GM21723 (cell line): Measurements from ENCODE around the gene CCDC70.

Source experiments
- ATAC-seq: cut with Tn5 transposase; IDR thresholded peaks from one replicate; pipeline ENCODE4 v1.9.1; 2021; ENCODE audit warnings: mild to moderate bottlenecking, moderate library complexity; ENCODE audit not compliant: unreplicated experiment

The CCDC70 gene

DNA sequence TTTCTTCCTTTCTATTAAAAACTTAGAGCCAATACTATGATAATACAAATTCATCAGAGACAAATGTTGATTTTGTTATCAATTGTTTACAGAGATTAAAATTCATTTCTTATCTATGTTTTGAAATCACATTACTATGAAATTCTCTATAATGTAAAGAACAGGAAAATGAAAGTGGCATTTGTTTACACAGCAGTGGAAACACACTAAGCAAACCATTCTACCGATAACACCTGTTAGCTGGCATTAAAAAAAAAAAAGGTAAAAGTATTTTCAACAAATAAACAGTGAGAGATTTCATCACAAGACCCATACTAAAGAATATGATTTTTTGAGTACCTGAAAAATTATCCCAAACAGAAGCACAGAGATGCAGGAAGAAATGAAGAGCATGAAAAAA, 4.8 kb upstream of the CCDC70 start:
- no peak for ATAC-seq

DNA sequence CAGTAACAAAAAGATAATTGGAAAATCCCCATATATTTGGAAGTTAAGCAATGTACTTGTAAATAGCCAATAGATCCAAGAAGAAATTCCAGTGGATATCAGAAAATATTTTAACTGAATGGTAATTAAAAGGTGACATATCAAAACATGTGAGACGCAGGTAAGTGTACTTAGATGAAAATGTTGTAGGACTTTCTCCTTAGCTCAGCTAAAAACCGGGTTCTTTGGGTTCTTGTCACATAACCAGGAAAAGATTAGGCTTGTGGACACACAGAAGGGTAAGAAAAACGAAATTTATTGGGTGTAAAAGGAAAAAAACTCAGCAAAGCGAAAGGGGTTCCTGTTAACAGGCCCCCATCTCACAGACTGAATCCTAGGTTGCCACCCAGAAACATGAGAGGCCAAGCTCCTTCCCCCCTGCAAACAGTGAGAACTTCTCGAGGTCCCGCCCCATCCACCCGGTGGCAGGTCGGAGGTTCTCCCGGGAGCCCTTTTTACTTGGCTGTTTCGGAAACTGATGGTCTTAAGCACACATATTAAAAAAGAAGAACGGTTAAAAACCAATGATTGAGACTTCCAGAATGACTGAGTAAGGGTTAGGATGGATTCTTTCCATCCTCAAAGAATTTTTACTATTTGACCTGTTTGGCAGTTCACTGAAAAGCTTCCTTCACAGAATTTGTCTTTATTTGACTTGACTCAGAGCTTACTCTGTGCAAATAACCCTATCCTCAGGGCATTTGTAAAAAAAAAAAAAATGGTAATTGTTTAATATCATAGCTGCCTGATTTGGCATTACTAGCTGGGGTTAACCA, 3.1 kb upstream of the CCDC70 start:
- no peak for ATAC-seq

DNA sequence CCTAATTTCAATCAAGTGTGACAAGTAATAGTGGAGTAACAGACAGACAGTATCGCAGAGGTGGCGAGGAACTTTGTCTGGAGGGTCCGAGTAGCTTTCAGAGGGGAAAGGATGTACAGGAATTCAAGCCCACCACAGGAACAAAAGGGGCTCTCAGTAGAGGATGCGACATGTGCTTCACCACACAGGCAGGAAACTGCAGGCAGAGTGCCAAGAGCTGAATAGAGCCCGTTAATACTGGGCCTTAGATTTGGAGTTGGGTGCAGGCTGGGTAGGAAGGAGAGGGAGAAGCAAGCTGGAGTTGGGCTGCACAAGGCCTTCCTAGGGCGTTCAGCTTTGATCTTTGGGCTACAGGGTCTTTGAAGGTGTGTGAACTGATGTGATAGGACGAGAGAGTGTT, 1.2 kb downstream of the CCDC70 start:
- no peak for ATAC-seq

DNA sequence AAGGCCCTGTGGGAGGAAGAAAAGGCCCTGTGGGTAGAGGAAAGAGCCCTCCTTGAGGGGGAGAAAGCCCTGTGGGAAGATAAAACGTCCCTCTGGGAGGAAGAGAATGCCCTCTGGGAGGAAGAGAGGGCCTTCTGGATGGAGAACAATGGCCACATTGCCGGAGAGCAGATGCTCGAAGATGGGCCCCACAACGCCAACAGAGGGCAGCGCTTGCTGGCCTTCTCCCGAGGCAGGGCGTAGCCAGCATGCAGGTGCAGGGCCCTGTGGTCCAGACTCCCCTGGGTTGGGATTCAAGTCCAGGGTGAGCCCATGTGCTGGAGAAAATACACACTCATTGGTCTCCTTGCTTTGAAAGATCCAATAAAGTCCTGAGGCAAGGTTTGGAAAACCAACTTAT, 4.1 kb downstream of the CCDC70 start:
- ATAC-seq, result no peak

DNA sequence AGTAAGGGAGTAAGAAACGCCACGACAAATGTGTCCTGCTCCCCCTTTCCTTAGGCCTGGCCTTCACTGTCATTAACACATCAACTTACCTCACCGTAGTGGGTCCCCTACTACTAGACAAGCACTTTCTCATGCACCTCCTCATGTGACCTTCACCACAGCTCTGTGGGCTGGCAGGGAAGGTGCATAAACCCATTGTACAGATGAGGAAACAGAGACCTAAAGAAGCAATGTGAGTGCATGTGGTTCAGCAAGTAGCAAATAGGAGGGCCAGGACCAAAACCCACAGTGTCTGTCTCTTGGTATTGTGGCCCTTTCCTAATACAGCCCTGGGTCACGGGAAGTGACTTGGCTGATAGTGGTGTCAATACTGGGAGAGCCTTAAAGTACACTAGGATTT, 5.3 kb downstream of the CCDC70 start:
- ATAC-seq, result no peak

DNA sequence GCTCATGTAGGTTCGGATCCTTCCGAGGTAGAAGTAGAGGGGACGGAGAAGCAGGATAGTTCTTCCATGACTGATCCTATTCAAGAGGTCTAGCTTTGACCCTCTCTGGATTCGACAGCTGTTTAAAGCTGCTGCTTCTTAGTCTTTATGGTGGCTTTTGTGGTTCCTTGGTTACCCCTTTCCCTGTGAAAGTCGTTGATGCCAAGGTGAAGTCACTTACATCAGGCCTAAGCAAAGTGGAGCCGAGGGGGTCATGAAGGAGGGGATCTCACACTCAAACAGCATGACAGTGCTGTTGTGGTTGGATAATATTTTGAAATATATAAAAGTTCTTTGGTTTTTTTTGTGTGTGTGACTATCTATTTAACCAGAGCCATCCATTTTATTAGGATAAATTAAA, 8.1 kb downstream of the CCDC70 start:
- ATAC-seq, result no peak

DNA sequence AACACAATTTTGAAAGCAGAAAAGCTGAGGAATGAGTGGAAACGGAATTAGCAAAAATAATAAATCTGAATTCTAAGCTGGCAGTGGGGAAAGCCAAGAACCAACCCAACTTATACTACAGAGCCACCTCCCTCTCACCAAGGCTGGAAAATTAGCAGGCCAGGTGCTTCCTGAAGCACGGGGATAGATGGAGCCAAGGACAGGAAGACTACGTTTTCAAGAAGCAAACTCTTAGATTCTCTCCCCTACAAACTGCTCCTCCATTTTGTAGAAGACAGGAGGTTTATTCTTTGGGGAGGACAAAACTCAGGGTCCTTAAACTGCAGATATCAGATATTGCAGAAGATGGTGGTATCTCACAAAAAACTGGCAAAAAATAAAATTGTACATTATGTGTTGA, 8.8 kb downstream of the CCDC70 start:
- no peak for ATAC-seq

DNA sequence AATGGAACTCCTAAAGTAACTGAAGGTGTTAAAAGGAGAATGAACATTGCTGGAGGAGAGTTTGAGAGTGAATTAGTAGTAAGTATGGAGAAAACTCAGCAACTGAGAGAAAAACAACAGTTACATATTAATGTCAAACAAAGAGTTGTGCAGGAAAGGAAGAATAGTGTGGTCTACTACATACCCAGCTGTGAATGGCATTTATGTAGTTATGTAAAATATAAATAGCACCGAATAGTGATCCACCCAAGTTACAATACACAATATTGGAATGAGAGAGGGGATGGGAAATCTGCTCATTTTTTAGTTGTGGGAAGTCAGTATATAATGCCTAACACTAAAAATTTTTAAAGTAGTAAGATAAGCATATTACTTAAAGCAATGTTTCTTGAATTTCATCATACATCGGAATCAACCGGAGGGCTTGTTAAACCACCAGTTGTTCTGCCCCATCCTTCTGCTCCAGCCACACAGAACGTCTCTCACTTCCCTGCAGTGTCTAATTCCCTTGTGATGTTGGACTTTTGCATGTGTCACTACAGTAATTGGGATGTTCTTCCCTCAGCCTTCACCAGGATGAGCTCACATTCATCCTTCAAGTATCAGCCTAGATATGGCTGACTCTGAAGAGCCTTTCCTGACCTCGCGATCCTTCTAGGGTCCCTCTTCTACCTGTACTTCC, 11.5 kb downstream of the CCDC70 start:
- ATAC-seq, result no peak

DNA sequence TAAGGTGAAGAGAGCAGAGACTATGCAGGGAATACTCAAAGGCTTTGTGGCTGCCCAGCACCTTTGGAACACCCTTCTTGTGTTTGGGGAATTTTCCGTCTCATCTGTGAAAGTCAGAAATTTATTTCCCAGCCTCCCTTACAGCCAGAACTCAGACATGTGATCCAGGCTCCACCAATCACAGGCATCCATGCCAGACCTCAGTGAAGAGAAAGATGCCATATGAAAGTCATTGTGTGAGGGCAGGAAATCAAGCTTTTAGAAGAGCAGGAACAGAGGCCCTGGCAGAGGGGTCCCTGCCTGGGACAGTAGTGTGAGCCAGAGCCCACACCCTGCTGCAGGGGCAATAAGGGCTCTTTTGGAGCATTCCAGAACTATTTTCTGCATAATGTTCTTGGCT, 12.1 kb downstream of the CCDC70 start:
- ATAC-seq, result no peak

DNA sequence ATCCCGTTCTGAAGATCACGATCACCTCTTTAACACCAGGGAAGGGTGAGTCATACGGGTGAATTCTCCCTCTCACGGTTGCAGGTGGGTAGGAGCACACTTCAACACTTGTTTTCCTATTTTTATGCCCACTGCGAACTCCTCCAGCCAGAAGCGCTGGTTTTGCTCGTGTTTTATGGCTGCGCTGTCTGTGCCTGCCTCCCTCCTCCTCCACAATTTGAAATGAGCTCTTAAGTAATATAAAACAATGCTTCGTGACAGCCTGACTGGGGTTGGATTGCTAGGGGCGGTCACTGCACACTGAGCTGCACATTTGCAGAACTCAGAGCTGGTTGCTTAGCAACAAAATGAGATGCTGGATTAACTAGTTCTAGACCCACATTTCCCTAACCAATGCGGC, 12.9 kb downstream of the CCDC70 start:
- ATAC-seq, result no peak

DNA sequence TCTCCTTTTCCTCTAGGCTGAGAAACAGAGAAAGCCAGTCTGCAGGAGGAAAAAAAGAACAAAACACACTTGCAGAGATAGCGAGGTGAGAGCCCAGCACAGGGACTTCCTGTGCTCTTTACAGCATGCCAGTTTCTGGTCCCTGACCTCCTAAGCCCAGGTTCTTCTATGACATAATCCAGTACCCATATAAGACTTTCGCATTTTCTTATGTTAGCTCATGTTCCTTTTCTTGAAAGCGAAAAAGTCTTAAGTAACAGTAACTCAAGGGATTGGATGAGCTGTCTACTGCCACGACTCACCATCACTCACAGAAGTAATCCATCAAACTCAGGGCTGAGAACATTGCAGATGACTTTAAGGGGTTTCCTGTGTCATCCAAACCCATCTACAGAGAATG, 17.4 kb downstream of the CCDC70 start:
- ATAC-seq, result no peak

DNA sequence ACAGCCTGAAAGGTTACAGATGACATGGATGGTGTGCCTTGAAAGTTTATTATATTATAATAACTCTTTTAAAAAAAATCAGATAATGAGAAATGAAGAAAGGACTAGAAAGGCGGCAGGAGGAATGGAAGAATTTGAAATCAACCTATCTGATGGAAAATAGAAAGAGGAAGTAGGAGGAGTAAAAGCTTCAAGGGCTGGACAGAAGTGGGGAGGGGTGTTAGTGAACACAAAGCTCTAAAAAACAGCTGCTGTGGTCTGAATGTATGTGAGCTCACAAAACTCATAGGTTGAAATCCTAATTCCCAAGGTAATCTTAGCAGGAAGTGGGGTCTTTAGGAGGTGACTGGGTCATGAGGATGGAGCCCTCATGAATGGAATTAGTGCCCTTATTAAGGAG, 19.5 kb downstream of the CCDC70 start:
- no peak for ATAC-seq

DNA sequence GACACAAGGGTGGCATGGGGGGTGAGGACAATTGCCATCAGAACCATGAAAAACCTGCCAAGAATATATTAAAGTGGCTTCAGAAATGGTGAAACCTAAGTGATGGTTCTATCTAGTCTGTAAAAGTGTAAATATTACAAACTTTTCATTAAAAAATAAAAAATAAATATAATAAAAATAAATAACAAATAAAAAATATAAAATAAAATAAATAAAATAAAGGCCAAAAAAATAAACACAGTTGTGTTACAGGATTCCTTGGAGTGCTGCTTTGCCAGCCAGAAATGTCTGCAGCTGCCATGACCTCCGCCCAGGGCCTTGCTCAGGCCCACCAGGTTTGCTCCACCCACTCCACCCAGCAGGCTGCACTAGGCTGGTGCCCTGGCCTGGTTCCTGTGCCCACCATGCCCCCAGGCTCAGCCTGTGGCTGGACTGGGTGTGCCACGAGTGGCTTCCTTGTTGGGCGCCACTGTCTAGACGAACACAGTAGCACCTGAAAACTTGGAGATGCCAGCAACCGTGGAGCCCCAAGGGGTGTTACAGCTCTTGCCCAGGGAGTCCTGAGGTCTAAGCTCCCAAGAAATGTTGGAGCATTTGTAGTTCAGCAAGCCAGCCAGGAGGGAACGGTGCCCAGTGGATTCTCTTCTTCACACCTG, 20.9 kb downstream of the CCDC70 start:
- no peak for ATAC-seq

DNA sequence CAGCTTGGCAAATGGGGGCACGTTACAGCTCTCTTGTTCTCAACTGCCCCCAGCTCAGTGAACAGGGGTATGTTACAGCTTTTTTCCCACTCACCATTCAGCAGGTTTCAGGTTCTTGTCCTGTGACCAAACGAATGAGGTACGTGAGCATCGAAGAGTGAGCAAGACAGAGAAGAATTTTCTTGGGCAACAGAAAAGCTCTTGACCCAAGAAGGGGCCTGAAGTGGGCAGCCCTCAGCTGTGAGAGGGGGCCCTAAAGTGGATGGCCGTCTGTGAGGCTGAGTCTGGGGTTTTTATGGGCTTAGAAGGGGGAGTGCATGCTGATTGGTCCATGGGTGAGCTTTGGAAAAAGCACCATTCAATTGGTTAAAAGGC, 21.4 kb downstream of the CCDC70 start:
- no peak for ATAC-seq

DNA sequence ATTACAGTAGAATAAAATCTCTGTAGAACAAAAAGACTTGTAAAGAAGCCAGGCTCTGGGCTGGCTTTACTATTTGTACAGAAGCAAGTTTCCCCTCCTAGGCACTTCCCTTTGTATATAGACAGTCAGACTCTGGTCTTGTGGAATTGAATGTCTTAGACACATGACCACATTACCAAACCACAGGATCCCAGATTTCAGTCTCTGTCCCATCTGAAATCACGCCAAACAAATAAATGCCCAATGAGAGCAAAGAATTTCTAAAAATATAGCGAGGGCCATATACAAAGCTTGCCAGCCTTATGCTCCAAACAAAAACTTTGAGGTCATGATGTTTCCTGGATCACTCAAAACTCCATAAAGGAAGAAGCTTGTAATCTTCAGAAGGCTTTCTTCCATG, 23.9 kb downstream of the CCDC70 start:
- ATAC-seq, result no peak

DNA sequence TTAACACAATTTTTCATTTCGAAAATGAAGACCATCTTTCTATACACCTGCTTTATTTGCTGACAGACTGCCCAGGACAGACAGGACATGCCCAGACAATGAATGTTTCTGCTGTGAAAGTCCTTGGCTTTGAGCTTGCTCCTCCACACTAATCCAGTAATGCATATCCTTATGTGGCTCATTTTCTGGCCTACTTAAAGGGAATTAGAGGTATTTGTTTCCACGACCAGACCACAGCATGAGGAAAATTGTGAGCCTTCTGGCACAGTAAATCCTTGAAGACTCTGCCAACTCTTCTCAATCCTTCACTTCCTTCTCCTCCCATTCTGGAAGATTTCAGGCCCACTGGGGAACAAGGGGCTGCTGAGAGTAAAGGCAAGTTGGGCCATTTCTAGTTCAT, 25.7 kb downstream of the CCDC70 start:
- no peak for ATAC-seq

DNA sequence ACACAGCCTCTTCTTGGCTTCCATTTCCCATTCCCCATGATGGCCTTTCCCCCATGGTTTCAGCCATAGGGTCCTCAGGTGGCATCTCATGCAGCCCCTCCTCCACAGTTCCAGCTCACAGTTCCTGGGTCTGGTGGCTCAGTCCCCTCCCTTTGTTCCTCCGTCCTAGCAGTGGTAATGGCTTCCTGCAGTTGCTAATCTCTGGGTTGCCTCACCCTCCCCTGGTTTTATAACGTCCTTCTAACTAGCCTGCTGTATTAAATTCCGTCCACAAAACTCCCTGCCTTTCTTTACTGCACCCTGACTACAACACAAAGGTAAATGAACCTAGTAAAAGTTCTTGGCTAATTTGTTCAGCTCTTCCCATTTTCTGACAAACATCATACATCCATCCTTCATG, 30.9 kb downstream of the CCDC70 start:
- ATAC-seq, result no peak

DNA sequence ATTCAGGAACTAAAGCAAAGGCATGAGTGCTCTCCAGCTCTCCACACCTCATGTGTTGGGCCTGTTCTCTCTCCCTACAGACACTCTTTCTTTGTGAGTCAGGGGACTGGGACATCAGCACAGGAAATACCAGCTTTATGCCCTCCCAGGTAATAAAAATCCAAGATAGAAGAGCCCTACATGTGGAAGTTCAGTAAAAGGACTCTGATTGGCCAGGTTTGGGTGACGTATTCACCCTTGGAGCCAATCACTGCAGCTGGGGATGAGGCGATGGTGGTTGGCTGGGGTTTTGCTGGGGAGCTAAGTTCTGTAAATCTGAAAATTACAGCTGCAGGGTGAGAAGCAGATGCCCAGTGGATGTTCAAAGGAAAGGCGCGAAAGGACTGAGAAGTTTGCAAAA, 32.5 kb downstream of the CCDC70 start:
- no peak for ATAC-seq

DNA sequence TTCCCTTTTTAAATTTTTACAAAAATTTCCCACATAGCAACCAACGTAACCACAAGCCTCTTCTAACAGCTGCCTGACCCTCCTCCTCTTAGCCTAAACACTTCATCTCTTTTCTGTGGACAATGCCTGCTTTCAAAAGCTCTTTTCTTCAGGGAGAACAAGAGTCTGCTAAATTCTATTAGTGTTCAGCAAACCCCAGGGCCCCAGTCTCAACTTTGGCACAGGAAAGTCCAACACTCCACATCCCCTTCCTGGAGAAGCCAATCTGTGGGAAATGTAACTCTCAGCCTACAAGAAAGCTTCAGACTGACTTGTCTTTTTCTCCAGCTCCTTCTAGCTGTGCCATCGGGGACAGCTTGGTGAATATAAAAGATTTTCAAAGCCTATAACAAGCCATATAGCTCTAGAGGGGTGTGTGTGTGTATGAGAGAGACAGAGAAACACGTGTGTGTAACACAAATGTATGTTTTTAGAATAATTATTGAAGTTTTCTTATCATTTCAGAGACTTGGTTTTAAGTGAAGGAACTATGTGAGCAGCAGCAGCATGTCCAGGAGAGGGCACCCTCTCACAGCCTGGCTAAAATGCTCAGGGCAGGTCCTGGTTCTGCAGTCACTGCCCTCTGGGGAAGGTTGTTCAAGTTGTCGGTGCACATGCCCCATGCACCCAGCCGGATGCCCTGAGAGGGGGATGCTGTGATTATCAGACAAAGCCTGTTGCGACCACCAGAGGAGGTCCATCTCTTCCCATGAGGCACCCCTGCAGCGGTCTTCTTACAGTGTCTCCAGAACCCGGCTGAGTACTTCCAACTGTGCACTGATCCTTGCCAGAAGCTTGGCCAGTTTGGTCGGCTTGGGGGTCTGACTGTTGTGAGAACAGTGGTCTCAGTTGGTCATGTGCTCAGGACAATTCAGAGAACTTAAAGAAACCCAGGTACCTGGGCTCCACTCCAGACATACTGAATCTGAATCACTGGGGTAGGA, 34.4 kb downstream of the CCDC70 start:
- peak; percentile 71 for ATAC-seq

DNA sequence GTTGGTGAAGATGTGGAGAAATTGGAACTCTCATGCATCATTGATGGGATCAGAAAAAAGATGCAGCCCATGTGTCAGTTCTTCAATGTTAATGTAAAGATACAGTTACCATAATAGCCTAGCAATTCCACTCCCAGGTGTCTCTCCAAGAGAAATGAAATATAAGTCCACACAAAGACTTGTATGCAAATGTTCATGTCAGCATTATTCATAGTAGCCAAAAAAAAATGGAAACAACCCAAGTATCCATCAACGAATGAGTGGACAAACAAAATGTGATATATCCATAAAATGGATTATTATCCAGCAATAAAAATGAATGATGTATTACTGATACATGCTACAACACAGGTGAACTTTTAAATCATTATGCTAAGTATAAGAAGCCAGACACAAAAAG, 38.7 kb downstream of the CCDC70 start:
- no peak for ATAC-seq

DNA sequence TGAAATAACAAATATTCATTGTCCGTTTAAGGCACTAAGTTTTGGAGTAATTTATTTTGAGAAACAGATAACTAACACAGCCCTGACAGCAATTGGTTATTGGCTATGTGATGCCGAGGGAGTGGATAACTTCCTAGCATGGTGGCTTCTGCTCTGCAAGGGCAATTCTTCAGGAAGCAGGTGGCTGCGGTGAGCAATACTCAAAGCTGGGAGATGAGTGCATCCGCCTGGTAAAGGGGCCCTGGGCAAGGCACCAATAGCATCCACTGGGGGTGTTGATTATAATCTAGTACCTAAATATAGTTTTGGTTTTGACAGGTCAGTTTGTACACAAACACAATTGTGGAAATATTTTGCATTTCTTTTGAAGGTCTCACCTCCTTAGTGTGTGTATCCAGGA, 41.0 kb downstream of the CCDC70 start:
- no peak for ATAC-seq
